GM18502 (cell line): ENCODE data around the gene PMEPA1.

Experiments
- ATAC-seq: cut with Tn5 transposase; IDR thresholded peaks from one replicate; pipeline ENCODE4 v1.9.1; 2021; ENCODE audit warnings: mild to moderate bottlenecking; ENCODE audit not compliant: unreplicated experiment, poor library complexity

The PMEPA1 gene

DNA sequence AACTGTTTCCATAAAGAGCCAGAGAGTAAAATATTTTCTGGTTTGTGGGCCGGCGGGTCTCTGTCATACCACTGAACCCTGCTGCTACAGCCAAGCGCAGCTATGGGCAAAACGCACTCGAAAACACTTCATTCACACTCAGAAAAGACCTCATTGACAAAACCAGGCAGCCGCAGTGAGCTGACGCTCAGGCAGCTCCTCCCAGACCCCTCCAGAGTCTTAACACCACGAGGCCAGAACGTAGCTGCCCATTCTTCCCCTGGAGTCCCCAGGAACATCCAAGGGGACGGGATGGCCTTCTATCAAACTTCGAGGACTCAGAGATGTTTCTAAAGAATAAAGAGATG, 54.0 kb downstream of the PMEPA1 start:
- no peak for ATAC-seq

GRCh38 chr20:57654998-57655808, 54.6 kb downstream of the PMEPA1 start:
- ATAC-seq: no peak

GRCh38 chr20:57654363-57654997, 55.3 kb downstream of the PMEPA1 start:
- ATAC-seq: no peak

- no peak for ATAC-seq
These were observed 55.9 kb downstream of the PMEPA1 start for GRCh38 chr20:57653910-57654309.

DNA sequence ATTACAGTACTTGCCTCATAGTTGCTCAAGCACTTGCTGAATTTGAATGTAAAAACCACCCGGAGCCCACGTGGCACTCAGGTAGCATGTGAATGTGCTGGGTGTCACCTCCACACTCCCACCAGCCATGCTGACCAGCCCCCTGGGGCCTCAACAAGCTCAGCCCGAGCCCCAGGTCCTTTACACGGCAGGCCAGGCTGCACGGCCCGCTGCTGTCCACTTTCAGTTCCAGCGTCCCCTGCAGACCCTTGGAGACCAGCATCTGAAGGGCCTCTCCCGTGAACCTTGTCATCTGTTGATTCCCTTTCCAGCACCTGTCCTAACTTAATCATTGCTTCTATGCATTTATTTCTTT, 56.3 kb downstream of the PMEPA1 start:
- no peak for ATAC-seq

GRCh38 chr20:57652606-57653545, 56.9 kb downstream of the PMEPA1 start:
- ATAC-seq: no peak

DNA sequence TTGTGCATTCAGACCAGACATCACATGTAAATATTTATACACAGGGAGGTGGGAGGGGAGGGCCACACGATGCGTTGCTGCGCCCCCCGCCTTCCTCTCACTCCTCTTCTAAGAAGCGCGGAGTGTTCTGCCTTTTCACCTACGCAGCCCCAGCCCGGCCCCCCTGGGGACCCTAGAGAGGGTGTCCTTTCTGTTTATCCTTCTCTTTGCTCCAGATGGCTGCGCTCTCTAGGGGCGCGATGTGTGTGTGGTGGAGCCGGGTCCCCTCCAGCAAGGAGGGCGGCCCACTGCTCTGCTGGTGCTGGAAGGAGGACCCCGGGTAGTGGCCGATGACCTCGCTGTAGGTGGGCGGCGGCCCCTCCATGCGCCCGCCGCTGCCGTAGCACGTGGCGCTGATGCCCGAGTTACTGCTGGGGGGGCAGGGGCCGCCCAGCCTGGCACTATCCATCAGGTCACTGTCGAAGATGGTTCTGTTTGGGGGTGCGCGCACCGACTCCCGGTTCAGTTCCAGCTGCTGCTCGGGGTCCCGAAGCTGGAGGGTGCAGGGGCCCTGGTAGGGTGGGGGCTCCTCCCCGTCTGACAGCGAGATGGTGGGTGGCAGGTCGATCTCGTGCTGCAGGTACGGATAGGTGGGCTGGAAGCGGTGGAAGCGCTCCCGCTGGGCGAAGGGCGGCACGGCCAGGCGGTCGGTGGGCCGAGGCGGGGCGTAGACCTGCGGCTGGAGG, 57.8 kb downstream of the PMEPA1 start:
- ATAC-seq: no peak

DNA sequence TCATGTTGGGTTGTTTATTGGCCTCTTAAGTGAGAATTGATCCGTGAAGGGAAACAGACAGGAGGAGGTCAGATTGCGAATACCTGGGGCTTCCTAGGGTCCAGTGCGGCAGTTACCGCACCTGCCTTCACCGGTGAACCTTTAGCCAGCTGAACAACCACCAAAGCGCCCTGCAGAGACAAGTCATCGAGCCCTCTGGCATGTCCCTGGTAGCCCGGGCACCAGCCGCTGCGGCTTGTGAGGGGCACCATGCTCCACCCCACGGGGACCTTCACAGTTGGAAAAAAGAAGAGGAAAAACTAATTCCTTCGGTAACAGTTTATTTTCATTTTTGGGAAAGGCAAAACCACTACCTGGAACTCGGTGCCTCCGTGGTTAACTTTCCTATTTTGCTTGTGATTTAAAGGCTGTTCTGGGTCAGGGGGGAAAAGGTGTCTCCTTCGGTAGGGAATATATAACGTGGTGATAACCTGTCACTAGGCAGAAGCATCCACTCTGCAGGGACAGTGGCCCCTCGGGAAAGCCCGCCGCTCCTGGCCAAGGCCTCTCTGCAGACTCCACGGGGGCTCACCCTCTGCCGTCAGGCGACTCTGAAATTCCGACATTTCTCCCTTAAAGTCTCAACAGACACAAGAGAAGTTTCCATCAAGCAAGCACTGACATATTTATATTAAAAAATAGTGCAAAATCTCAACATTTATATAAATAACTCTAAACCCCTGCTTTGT, 58.9 kb downstream of the PMEPA1 start:
- ATAC-seq: no peak

- ATAC-seq: no peak
These were observed 59.5 kb downstream of the PMEPA1 start for GRCh38 chr20:57650266-57650665.

DNA sequence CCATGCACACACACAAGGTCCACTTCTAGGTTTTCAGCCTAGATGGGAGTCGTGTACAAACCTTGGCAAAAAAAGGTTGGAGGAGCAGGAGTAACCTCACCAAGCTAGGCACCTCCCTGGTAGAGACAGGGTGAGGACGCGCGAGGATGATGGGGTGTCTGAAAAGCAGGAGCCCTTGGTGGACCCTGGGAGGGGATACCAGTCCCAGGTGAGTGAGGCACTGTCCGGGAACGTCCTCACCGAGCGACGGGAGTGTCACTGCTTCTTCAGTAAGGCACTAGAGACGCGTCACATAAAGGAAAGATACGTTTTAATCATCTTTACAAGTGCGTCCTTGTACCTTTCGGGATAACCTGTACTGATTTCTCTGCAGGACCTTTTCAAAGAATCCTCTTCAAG, 60.2 kb downstream of the PMEPA1 start:
- ATAC-seq: no peak

- no peak for ATAC-seq
These were observed 60.8 kb downstream of the PMEPA1 start for GRCh38 chr20:57648878-57649616.

DNA sequence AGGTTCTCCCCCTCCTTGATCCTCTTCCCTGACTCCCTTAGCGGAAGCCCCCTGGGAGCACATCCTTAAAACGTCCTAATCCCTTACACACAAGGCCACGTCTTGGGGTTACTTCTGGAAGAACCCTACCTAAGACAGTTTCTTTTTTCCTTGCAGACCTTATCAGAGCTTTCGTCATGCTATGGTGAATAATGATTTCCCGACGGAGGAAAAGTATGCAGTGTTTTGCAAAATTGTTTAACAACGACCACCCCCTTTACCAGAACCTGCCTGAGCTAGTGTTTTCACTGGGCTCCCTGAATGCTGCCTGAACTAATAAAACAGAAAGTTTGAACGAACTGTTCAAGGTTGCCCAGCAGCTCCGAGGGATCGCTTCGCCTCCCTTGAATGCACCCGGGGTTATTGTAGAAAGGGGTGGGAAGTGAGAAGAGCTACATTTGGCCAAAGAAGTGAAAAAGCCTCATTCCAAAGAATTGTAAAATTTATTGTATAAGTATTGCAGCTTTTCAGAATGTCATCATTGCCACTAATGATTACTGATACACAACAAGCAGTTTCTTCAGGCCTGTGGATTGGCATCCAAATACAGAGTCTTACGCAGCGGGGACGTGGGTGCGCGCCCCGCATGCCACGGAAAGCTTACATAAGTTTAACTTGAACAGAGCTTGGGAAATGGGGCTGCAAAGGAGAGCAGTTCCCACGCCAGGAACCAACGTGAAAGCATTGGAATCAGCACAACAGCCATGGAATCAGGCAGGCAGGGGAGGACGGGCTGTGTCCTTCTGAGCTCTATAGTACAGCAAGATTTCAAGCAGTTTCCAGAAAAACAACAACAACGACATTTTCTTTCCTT, 61.7 kb downstream of the PMEPA1 start:
- ATAC-seq: no peak

GRCh38 chr20:57647006-57647932, 62.5 kb downstream of the PMEPA1 start:
- no peak for ATAC-seq

DNA sequence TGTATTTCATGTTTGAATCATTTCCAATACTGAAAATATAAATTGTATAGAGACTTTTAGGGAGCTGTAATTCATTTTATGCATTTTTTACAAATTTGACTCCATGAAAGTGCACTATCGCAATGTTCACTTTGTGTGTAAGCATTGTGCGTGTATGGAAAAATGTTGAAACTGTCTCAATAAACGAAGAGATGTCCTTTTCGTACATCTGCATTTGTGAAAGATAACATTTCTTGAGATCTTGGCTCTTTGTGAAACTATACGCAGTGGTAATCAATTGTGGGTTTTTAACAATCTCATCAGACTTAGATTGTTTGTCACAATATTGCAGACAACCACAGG, 70.9 kb downstream of the PMEPA1 start:
- ATAC-seq: no peak

DNA sequence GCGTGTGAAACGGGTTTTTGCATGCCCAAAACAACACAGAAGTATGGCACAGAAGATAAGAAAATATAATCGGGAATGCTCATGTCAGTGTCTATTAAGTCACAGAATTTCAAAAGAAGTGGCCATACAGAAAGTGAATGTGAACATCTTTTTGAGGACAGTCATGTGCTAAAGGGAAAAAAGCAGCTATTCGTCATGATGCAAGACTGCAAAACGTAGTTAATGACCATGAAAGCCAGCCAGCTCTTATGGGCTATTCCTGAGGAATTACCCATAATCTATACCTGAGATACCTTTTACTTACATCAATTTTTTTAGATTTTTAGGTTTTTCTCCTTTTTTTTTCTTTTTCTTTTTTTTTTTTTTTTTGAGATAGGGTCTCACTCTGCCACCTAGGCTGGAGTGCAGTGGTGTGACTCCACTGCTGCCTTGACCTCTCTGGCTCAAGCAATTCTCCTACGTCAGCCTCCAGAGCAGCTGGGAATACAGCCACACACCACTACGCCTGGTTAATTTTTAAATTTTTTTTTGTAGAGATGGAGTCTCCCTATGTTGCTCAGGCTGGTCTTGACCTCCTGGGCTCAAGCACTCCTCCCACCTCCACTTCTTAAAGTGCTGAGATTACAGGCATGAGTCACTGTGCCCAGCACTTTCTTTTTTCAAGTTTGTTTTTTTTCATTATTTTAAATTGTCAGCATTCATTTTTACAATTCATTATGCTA, 71.5 kb downstream of the PMEPA1 start:
- ATAC-seq: no peak

- ATAC-seq: no peak
These were observed 75.8 kb downstream of the PMEPA1 start for GRCh38 chr20:57633945-57634491.
